ENCODE data around the gene S1PR4. TPM values are rescaled to one million over a fixed set of nuclear protein-coding genes. Genes with fewer than 3 reads are reported as not detected.
"Not testable (repeated sequence)": the region's sequence is repeated elsewhere in the genome, so short reads cannot be mapped to it uniquely, and the experiment has no call there.

Gene S1PR4
- total RNA-seq, 4 donors from 2014 or later, result 0.53 to 4.2 (median 1.9) TPM

GRCh38 chr19:3190921-3191805, 12.6 kb downstream of the S1PR4 start:
- WGBS, 2 donors, result 82 to 88% methylated on average over 18 to 19 of the region's 46 CpGs
- DNase-seq, result no peak
- intact Hi-C loops (cut with DNase I), result no loop called here
- Histone ChIP-seq H3K4me1 (peaks cover 16 to 40% (median 17%) of the 10 kb centered on the region in 3 donors), H3K36me3 (peaks cover 0 to 47% (median 2%) of the 10 kb centered on the region in 3 donors), H3K4me3 (no peak overlapping the region), H3K27me3 (no peaks in the 10 kb centered on the region), H3K9me3 (no peaks in the 10 kb centered on the region), H3K27ac (no peak overlapping the region)
- no peak for TF ChIP-seq POLR2A (IDR thresholded peaks at IDR 0.05)
- no peak for TF ChIP-seq CTCF (IDR thresholded peaks at IDR 0.05)

- intact Hi-C loops (cut with DNase I); DNase-seq: not testable (repeated sequence)
- WGBS, 2 donors, result 100% methylated on average over 3 to 5 of the region's 12 CpGs
Measured at GRCh38 chr19:3191806-3192104, 13.2 kb downstream of the S1PR4 start.

GRCh38 chr19:3192228-3192635, 13.7 kb downstream of the S1PR4 start:
- Histone ChIP-seq H3K27me3 (no peaks in the 10 kb centered on the region), H3K27ac (no peak overlapping the region), H3K9me3 (no peaks in the 10 kb centered on the region), H3K4me3 (no peak overlapping the region), H3K36me3 (peaks cover 0 to 58% (median 6%) of the 10 kb centered on the region in 3 donors), H3K4me1 (peaks cover 6 to 29% (median 8%) of the 10 kb centered on the region in 3 donors)
- 83 to 92% methylated on average over 5 to 10 of the region's 32 CpGs for WGBS, 2 donors
- DNase-seq, result no peak
- no peak for TF ChIP-seq CTCF (IDR thresholded peaks at IDR 0.05)
- no peak for TF ChIP-seq POLR2A (IDR thresholded peaks at IDR 0.05)
- intact Hi-C loops (cut with DNase I), result no loop called here

More at GRCh38 chr19:3191806-3192104, 13.2 kb downstream of the S1PR4 start:
- Histone ChIP-seq H3K4me1 (peaks cover 10 to 34% (median 12%) of the 10 kb centered on the region in 3 donors), H3K36me3 (peaks cover 0 to 53% (median 6%) of the 10 kb centered on the region in 3 donors)
- H3K9me3 ChIP-seq, H3K27me3 ChIP-seq, H3K27ac ChIP-seq, H3K4me3 ChIP-seq: not testable (repeated sequence)

GRCh38 chr19:3192684-3193083, 14.1 kb downstream of the S1PR4 start:
- Histone ChIP-seq H3K4me1 (peaks cover 1 to 25% (median 3%) of the 10 kb centered on the region in 3 donors), H3K9me3 (no peaks in the 10 kb centered on the region), H3K36me3 (peaks cover 0 to 62% (median 6%) of the 10 kb centered on the region in 3 donors), H3K27ac (no peak overlapping the region), H3K27me3 (no peaks in the 10 kb centered on the region), H3K4me3 (no peak overlapping the region)
- intact Hi-C loops (cut with DNase I), result no loop called here
- TF ChIP-seq POLR2A (IDR thresholded peaks at IDR 0.05) (no peak), CTCF (IDR thresholded peaks at IDR 0.05) (no peak)
- DNase-seq, result no peak
- WGBS, 2 donors, result no CpG with 5 or more reads among the region's 14 CpGs

- TF ChIP-seq CTCF (IDR thresholded peaks at IDR 0.05) (no peak), POLR2A (IDR thresholded peaks at IDR 0.05) (no peak)
- H3K27ac ChIP-seq, result no peak overlapping the region
- H3K36me3 ChIP-seq, result peaks cover 0 to 70% (median 6%) of the 10 kb centered on the region in 3 donors
- intact Hi-C loops (cut with DNase I), result no loop called here
- peaks cover 0 to 17% (median 0%) of the 10 kb centered on the region in 3 donors for H3K4me1 ChIP-seq
- H3K9me3 ChIP-seq, result no peaks in the 10 kb centered on the region
- H3K27me3 ChIP-seq, result no peaks in the 10 kb centered on the region
- DNase-seq, result no peak
- H3K4me3 ChIP-seq, result no peak overlapping the region
- WGBS, 2 donors, result 67 to 76% methylated on average over 8 to 17 of the region's 40 CpGs
Measured at GRCh38 chr19:3193256-3194105, 14.9 kb downstream of the S1PR4 start.
